ENCODE measurements around the gene PYGL. TPM values are rescaled to one million over a fixed set of nuclear protein-coding genes. Genes with fewer than 3 reads are reported as not detected.
"Not testable (repeated sequence)": the region's sequence is repeated elsewhere in the genome, so short reads cannot be mapped to it uniquely, and the experiment has no call there.

PYGL gene
- total RNA-seq, 1 donor from 2014 or later: 1.2 TPM

DNA sequence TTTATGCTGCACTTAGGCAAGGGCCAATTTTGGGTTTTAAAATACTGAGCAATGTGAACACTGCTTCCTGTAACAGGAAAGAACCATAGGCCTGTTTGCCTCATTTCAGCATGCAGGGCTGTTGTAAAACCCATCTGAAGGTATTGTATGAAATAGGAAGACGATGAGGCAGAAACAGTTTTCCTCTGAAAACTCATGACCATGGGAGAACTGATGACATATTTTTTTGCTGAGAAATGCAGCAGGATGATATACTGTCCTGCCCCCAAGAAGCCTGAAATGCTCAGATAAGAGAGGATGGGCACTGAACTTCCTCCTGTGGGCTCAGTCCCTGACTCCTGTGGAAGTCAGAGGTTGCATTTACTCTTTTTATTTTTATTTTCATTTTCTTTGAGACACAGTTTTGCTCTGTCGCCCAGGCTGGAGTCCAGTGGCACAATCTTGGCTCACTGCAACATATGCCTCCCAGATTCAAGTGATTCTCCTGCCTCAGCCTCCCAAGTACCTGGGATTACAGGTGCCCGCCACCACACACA is 17.4 kb downstream of the PYGL start:
- TF ChIP-seq, protein P1, sequence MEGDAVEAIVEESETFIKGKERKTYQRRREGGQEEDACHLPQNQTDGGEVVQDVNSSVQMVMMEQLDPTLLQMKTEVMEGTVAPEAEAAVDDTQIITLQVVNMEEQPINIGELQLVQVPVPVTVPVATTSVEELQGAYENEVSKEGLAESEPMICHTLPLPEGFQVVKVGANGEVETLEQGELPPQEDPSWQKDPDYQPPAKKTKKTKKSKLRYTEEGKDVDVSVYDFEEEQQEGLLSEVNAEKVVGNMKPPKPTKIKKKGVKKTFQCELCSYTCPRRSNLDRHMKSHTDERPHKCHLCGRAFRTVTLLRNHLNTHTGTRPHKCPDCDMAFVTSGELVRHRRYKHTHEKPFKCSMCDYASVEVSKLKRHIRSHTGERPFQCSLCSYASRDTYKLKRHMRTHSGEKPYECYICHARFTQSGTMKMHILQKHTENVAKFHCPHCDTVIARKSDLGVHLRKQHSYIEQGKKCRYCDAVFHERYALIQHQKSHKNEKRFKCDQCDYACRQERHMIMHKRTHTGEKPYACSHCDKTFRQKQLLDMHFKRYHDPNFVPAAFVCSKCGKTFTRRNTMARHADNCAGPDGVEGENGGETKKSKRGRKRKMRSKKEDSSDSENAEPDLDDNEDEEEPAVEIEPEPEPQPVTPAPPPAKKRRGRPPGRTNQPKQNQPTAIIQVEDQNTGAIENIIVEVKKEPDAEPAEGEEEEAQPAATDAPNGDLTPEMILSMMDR (IDR thresholded peaks at IDR 0.05; ENCODE audit: partially characterized antibody, unreplicated experiment): no peak
- no peaks in the 10 kb centered on the region for H3K27me3 Mint-ChIP-seq (ENCODE audit: unreplicated experiment)
- H3K27ac Mint-ChIP-seq (ENCODE audit: unreplicated experiment): no peak overlapping the region
- H3K36me3 Mint-ChIP-seq (ENCODE audit: unreplicated experiment): no peaks in the 10 kb centered on the region
- no peak for DNase-seq
- H3K4me1 Mint-ChIP-seq (ENCODE audit: low read depth, unreplicated experiment): no peaks in the 10 kb centered on the region
- no peak overlapping the region for H3K4me3 Mint-ChIP-seq (ENCODE audit: unreplicated experiment)
- H3K9me3 Mint-ChIP-seq (ENCODE audit: unreplicated experiment): no peaks in the 10 kb centered on the region

DNA sequence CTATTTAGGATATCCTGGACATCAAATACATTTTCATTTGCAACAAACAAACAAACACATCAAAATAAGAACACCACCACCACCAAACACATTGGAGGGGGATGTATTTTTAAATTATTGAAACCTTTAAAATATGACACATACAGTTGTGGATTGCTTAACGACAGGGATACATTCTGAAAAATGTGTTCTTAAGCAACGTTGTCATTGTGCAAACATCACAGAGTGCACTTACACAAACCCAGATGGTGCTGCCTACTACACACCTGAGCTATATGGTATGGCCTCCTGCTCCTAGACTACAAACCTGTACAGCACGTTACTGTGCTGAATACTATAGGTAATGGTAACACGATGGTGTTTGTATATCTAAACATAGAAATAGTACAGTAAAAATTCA is 19.4 kb downstream of the PYGL start:
- no peaks in the 10 kb centered on the region for H3K27me3 Mint-ChIP-seq (ENCODE audit: unreplicated experiment)
- no peaks in the 10 kb centered on the region for H3K36me3 Mint-ChIP-seq (ENCODE audit: unreplicated experiment)
- peaks cover 11% of the 10 kb centered on the region for H3K4me1 Mint-ChIP-seq (ENCODE audit: low read depth, unreplicated experiment)
- TF ChIP-seq, protein P1 (IDR thresholded peaks at IDR 0.05; ENCODE audit: partially characterized antibody, unreplicated experiment): no peak
- no peak overlapping the region for H3K27ac Mint-ChIP-seq (ENCODE audit: unreplicated experiment)
- no peak for DNase-seq
- H3K9me3 Mint-ChIP-seq (ENCODE audit: unreplicated experiment): no peaks in the 10 kb centered on the region
- no peak overlapping the region for H3K4me3 Mint-ChIP-seq (ENCODE audit: unreplicated experiment)

DNA sequence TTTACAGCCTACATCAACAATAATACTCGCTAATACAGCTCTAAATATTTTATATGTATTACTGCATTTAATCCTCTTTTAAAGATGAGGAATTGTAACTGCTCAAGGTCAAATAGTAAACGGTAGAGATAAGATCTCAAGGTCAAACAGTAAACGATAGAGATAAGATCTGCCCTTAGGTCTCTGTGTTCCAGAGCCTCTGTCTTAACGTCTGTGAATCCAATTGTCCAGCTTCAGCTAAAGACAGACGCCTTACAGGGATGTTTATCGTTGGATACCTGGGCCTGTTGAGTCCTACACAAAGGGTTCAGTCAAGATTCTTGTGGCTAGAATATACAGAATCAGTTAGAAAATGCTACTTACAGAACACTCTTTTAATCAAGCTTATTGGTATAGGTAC is 20.0 kb downstream of the PYGL start:
- TF ChIP-seq, protein P1 (IDR thresholded peaks at IDR 0.05; ENCODE audit: partially characterized antibody, unreplicated experiment): no peak
- Mint-ChIP-seq H3K4me1 (ENCODE audit: low read depth, unreplicated experiment) (peaks cover 11% of the 10 kb centered on the region), H3K4me3 (ENCODE audit: unreplicated experiment) (no peak overlapping the region), H3K27me3 (ENCODE audit: unreplicated experiment) (no peaks in the 10 kb centered on the region), H3K9me3 (ENCODE audit: unreplicated experiment) (no peaks in the 10 kb centered on the region), H3K27ac (ENCODE audit: unreplicated experiment) (no peak overlapping the region), H3K36me3 (ENCODE audit: unreplicated experiment) (no peaks in the 10 kb centered on the region)
- no peak for DNase-seq

DNA sequence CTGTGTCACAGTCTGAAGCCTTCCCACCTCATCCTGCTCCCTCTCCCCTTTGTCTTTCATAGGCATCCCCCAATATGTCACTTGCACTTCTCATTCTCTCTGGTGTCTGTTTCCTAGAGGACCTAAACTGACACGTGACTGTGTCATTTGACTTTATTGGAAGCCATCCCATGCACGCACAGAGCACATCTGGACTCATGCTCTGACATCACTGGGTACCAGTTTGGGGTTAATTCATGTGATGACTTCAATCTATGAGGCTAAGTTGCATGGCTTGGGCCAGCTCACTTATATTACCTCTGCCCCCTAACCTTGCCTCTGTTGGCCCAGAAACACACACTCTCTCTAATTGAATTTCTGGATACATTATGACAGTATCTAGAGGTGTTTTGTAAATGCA is 21.5 kb downstream of the PYGL start:
- no peaks in the 10 kb centered on the region for H3K27me3 Mint-ChIP-seq (ENCODE audit: unreplicated experiment)
- H3K4me3 Mint-ChIP-seq (ENCODE audit: unreplicated experiment): no peak overlapping the region
- no peak overlapping the region for H3K27ac Mint-ChIP-seq (ENCODE audit: unreplicated experiment)
- peaks cover 11% of the 10 kb centered on the region for H3K4me1 Mint-ChIP-seq (ENCODE audit: low read depth, unreplicated experiment)
- TF ChIP-seq, protein P1 (IDR thresholded peaks at IDR 0.05; ENCODE audit: partially characterized antibody, unreplicated experiment): no peak
- H3K9me3 Mint-ChIP-seq (ENCODE audit: unreplicated experiment): no peaks in the 10 kb centered on the region
- no peaks in the 10 kb centered on the region for H3K36me3 Mint-ChIP-seq (ENCODE audit: unreplicated experiment)
- no peak for DNase-seq

DNA sequence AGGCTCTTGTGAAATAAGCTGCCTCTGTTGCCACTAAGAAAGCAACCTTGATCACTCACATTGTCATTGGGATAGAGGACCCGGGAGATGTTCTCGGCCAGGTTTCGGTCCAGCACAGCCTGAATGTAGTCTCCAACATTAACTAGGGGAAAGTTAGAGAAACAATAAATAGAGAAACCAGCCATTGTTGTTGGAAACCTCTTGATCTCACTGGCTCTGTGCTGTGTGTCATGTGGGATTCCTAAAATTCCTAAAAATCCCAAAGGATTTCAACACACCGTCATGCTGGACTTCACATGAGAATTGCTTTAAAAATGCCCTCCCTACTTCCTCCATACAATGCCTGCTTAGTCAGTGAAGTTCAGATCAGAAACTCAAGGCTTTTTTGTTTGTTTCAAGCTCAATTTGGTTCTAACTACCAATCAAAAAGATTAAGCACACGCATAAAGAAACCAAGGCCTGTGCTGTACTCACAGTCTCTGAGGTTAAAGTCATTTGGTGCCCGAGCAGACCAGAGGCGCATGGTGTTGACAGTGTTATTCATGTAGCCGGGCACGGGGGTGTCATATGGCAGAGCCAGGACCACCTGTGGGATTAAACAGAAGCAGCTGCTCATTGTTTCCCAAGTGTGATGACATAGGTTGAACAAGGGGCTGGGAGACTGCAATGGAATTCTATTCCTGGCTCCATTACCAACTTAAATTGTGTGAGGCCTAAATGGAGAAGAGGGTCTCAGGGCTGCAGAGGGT is 23.6 kb downstream of the PYGL start:
- no peak overlapping the region for H3K4me3 Mint-ChIP-seq (ENCODE audit: unreplicated experiment)
- peaks cover 1% of the 10 kb centered on the region for H3K9me3 Mint-ChIP-seq (ENCODE audit: unreplicated experiment)
- peaks cover 11% of the 10 kb centered on the region for H3K4me1 Mint-ChIP-seq (ENCODE audit: low read depth, unreplicated experiment)
- DNase-seq: no peak
- TF ChIP-seq, protein P1 (IDR thresholded peaks at IDR 0.05; ENCODE audit: partially characterized antibody, unreplicated experiment): no peak
- H3K36me3 Mint-ChIP-seq (ENCODE audit: unreplicated experiment): no peaks in the 10 kb centered on the region
- H3K27me3 Mint-ChIP-seq (ENCODE audit: unreplicated experiment): no peaks in the 10 kb centered on the region
- no peak overlapping the region for H3K27ac Mint-ChIP-seq (ENCODE audit: unreplicated experiment)

DNA sequence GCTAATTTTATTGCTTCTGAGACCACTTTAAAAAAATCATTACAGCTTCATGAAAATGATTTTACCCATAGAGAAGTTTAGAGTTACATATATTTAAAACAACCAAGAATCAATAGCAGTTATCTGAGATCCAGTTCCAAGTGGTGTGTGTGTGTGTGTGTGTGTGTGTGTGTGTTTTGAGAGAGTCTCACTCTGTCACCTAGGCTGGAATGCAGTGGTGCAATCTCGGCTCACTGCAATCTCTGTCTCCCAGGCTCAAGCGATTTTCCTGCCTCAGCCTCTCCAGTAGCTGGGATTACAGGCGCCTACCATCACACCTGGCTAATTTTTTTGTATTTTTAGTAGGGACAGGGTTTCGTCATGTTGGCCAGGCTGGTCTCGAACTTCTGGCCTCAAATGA is 24.8 kb downstream of the PYGL start:
- H3K27ac Mint-ChIP-seq (ENCODE audit: unreplicated experiment); H3K4me3 Mint-ChIP-seq (ENCODE audit: unreplicated experiment); H3K27me3 Mint-ChIP-seq (ENCODE audit: unreplicated experiment); DNase-seq; H3K36me3 Mint-ChIP-seq (ENCODE audit: unreplicated experiment); H3K9me3 Mint-ChIP-seq (ENCODE audit: unreplicated experiment): not testable (repeated sequence)
- H3K4me1 Mint-ChIP-seq (ENCODE audit: low read depth, unreplicated experiment): peaks cover 11% of the 10 kb centered on the region

Measured in glutamatergic neuron (in vitro differentiated cells).